ENCODE data around the gene BRS3.
"Not testable (repeated sequence)": the region's sequence is repeated elsewhere in the genome, so short reads cannot be mapped to it uniquely, and the experiment has no call there.

BRS3 gene

GRCh38 chrX:136487647-136488046, at the start of gene BRS3:
Gene BRS3, plus strand, starts transcription at chrX:136487947. Its CDS starts 168 bp downstream, at chrX:136488115.
- Histone ChIP-seq H3K27ac (ENCODE audit: low read depth, low read length) (no peak within 1 kb of the TSS), H3K36me3 (ENCODE audit: insufficient read depth, low read length) (no peaks in the 10 kb centered on the region), H3K27me3 (ENCODE audit: insufficient read depth, low read length) (peaks cover 69% of the 10 kb centered on the region), H3K4me1 (ENCODE audit: control insufficient read depth, insufficient read depth, low read length, unreplicated experiment) (no peaks in the 10 kb centered on the region), H3K4me3 (ENCODE audit: low read depth, low read length) (no peak within 1 kb of the TSS), H3K79me2 (ENCODE audit: control insufficient read depth, insufficient read depth, low read length, unreplicated experiment) (no peaks in the 10 kb centered on the region), H2AFZ (ENCODE audit: low read length, unreplicated experiment) (no peak within 1 kb of the TSS)

- Histone ChIP-seq H3K27ac (ENCODE audit: low read depth, low read length) (no peak overlapping the region), H3K79me2 (ENCODE audit: control insufficient read depth, insufficient read depth, low read length, unreplicated experiment) (no peaks in the 10 kb centered on the region), H3K36me3 (ENCODE audit: insufficient read depth, low read length) (no peaks in the 10 kb centered on the region), H3K4me3 (ENCODE audit: low read depth, low read length) (no peak overlapping the region), H3K4me1 (ENCODE audit: control insufficient read depth, insufficient read depth, low read length, unreplicated experiment) (no peaks in the 10 kb centered on the region), H2AFZ (ENCODE audit: low read length, unreplicated experiment) (no peak overlapping the region), H3K27me3 (ENCODE audit: insufficient read depth, low read length) (no peaks in the 10 kb centered on the region)
Measured at GRCh38 chrX:136438192-136438591, 49.6 kb upstream of the BRS3 start.

- not testable (repeated sequence) for H2AFZ ChIP-seq (ENCODE audit: low read length, unreplicated experiment); H3K4me3 ChIP-seq (ENCODE audit: low read depth, low read length); H3K27ac ChIP-seq (ENCODE audit: low read depth, low read length); H3K79me2 ChIP-seq (ENCODE audit: control insufficient read depth, insufficient read depth, low read length, unreplicated experiment); H3K36me3 ChIP-seq (ENCODE audit: insufficient read depth, low read length); H3K27me3 ChIP-seq (ENCODE audit: insufficient read depth, low read length); H3K4me1 ChIP-seq (ENCODE audit: control insufficient read depth, insufficient read depth, low read length, unreplicated experiment)
Measured at GRCh38 chrX:136445674-136446073, 42.1 kb upstream of the BRS3 start.

- Histone ChIP-seq H3K79me2 (ENCODE audit: control insufficient read depth, insufficient read depth, low read length, unreplicated experiment) (no peaks in the 10 kb centered on the region), H3K4me1 (ENCODE audit: control insufficient read depth, insufficient read depth, low read length, unreplicated experiment) (no peaks in the 10 kb centered on the region), H2AFZ (ENCODE audit: low read length, unreplicated experiment) (no peak overlapping the region), H3K4me3 (ENCODE audit: low read depth, low read length) (no peak overlapping the region), H3K36me3 (ENCODE audit: insufficient read depth, low read length) (no peaks in the 10 kb centered on the region), H3K27me3 (ENCODE audit: insufficient read depth, low read length) (no peaks in the 10 kb centered on the region), H3K27ac (ENCODE audit: low read depth, low read length) (no peak overlapping the region)
Measured at GRCh38 chrX:136446208-136446607, 41.5 kb upstream of the BRS3 start.

- Histone ChIP-seq H3K27me3 (ENCODE audit: insufficient read depth, low read length) (no peaks in the 10 kb centered on the region), H3K27ac (ENCODE audit: low read depth, low read length) (no peak overlapping the region), H3K4me1 (ENCODE audit: control insufficient read depth, insufficient read depth, low read length, unreplicated experiment) (no peaks in the 10 kb centered on the region), H3K4me3 (ENCODE audit: low read depth, low read length) (no peak overlapping the region), H2AFZ (ENCODE audit: low read length, unreplicated experiment) (no peak overlapping the region), H3K79me2 (ENCODE audit: control insufficient read depth, insufficient read depth, low read length, unreplicated experiment) (no peaks in the 10 kb centered on the region), H3K36me3 (ENCODE audit: insufficient read depth, low read length) (no peaks in the 10 kb centered on the region)
Measured at GRCh38 chrX:136447308-136447707, 40.4 kb upstream of the BRS3 start.

GRCh38 chrX:136447968-136448367, 39.8 kb upstream of the BRS3 start:
- Histone ChIP-seq H3K27ac (ENCODE audit: low read depth, low read length) (no peak overlapping the region), H3K4me3 (ENCODE audit: low read depth, low read length) (no peak overlapping the region), H3K79me2 (ENCODE audit: control insufficient read depth, insufficient read depth, low read length, unreplicated experiment) (no peaks in the 10 kb centered on the region), H3K27me3 (ENCODE audit: insufficient read depth, low read length) (no peaks in the 10 kb centered on the region), H3K4me1 (ENCODE audit: control insufficient read depth, insufficient read depth, low read length, unreplicated experiment) (no peaks in the 10 kb centered on the region), H3K36me3 (ENCODE audit: insufficient read depth, low read length) (no peaks in the 10 kb centered on the region), H2AFZ (ENCODE audit: low read length, unreplicated experiment) (no peak overlapping the region)

- Histone ChIP-seq H2AFZ (ENCODE audit: low read length, unreplicated experiment) (no peak overlapping the region), H3K36me3 (ENCODE audit: insufficient read depth, low read length) (no peaks in the 10 kb centered on the region), H3K4me3 (ENCODE audit: low read depth, low read length) (no peak overlapping the region), H3K79me2 (ENCODE audit: control insufficient read depth, insufficient read depth, low read length, unreplicated experiment) (no peaks in the 10 kb centered on the region), H3K27me3 (ENCODE audit: insufficient read depth, low read length) (no peaks in the 10 kb centered on the region), H3K27ac (ENCODE audit: low read depth, low read length) (no peak overlapping the region), H3K4me1 (ENCODE audit: control insufficient read depth, insufficient read depth, low read length, unreplicated experiment) (no peaks in the 10 kb centered on the region)
Measured at GRCh38 chrX:136450050-136450830, 37.5 kb upstream of the BRS3 start.

- Histone ChIP-seq H3K4me1 (ENCODE audit: control insufficient read depth, insufficient read depth, low read length, unreplicated experiment) (no peaks in the 10 kb centered on the region), H3K27ac (ENCODE audit: low read depth, low read length) (no peak overlapping the region), H2AFZ (ENCODE audit: low read length, unreplicated experiment) (no peak overlapping the region), H3K4me3 (ENCODE audit: low read depth, low read length) (no peak overlapping the region), H3K36me3 (ENCODE audit: insufficient read depth, low read length) (no peaks in the 10 kb centered on the region), H3K79me2 (ENCODE audit: control insufficient read depth, insufficient read depth, low read length, unreplicated experiment) (no peaks in the 10 kb centered on the region), H3K27me3 (ENCODE audit: insufficient read depth, low read length) (no peaks in the 10 kb centered on the region)
Measured at GRCh38 chrX:136452614-136453013, 35.1 kb upstream of the BRS3 start.

- H3K27me3 ChIP-seq (ENCODE audit: insufficient read depth, low read length) = no peaks in the 10 kb centered on the region
- no peaks in the 10 kb centered on the region for H3K36me3 ChIP-seq (ENCODE audit: insufficient read depth, low read length)
- H2AFZ ChIP-seq (ENCODE audit: low read length, unreplicated experiment) = no peak overlapping the region
- H3K27ac ChIP-seq (ENCODE audit: low read depth, low read length) = no peak overlapping the region
- no peaks in the 10 kb centered on the region for H3K4me1 ChIP-seq (ENCODE audit: control insufficient read depth, insufficient read depth, low read length, unreplicated experiment)
- H3K79me2 ChIP-seq (ENCODE audit: control insufficient read depth, insufficient read depth, low read length, unreplicated experiment) = no peaks in the 10 kb centered on the region
- no peak overlapping the region for H3K4me3 ChIP-seq (ENCODE audit: low read depth, low read length)
Measured at GRCh38 chrX:136453114-136453513, 34.6 kb upstream of the BRS3 start.

- H3K27me3 ChIP-seq (ENCODE audit: insufficient read depth, low read length) = no peaks in the 10 kb centered on the region
Measured at GRCh38 chrX:136453771-136454170, 34.0 kb upstream of the BRS3 start.

GRCh38 chrX:136456133-136456532, 31.6 kb upstream of the BRS3 start:
- no peaks in the 10 kb centered on the region for H3K27me3 ChIP-seq (ENCODE audit: insufficient read depth, low read length)
- no peaks in the 10 kb centered on the region for H3K36me3 ChIP-seq (ENCODE audit: insufficient read depth, low read length)
- no peak overlapping the region for H2AFZ ChIP-seq (ENCODE audit: low read length, unreplicated experiment)
- no peak overlapping the region for H3K4me3 ChIP-seq (ENCODE audit: low read depth, low read length)
- no peaks in the 10 kb centered on the region for H3K4me1 ChIP-seq (ENCODE audit: control insufficient read depth, insufficient read depth, low read length, unreplicated experiment)
- H3K79me2 ChIP-seq (ENCODE audit: control insufficient read depth, insufficient read depth, low read length, unreplicated experiment) = no peaks in the 10 kb centered on the region
- H3K27ac ChIP-seq (ENCODE audit: low read depth, low read length) = no peak overlapping the region

More at GRCh38 chrX:136453771-136454170, 34.0 kb upstream of the BRS3 start:
- H2AFZ ChIP-seq (ENCODE audit: low read length, unreplicated experiment) = no peak overlapping the region
- no peak overlapping the region for H3K27ac ChIP-seq (ENCODE audit: low read depth, low read length)
- no peaks in the 10 kb centered on the region for H3K36me3 ChIP-seq (ENCODE audit: insufficient read depth, low read length)
- H3K4me3 ChIP-seq (ENCODE audit: low read depth, low read length) = no peak overlapping the region
- H3K79me2 ChIP-seq (ENCODE audit: control insufficient read depth, insufficient read depth, low read length, unreplicated experiment) = no peaks in the 10 kb centered on the region
- no peaks in the 10 kb centered on the region for H3K4me1 ChIP-seq (ENCODE audit: control insufficient read depth, insufficient read depth, low read length, unreplicated experiment)

All from ACC112 (cell line).